Adrenal gland (tissue), 5 donors: Measurements from ENCODE around the gene THSD4.

Source experiments
- POLR2A ChIP-seq, 2 donors: fragments of 450-650 bp; IDR thresholded peaks; one replicate each; pipeline ENCODE4 v1.6.1; 2017; ENCODE audit warnings: antibody characterized with exemption in 2 of 2, mild to moderate bottlenecking in 2 of 2, moderate library complexity in 1 of 2
- TF ChIP-seq, protein P1 (sequence below), 6 experiments: fragments of 450-650 bp in 4 of 6; fragments of 200-600 bp in 2 of 6; sonication (generic) in 1 of 6; IDR thresholded peaks; 1 replicate in 5 of 6; 2 replicates in 1 of 6; pipeline versions ENCODE4 v1.5.1 to v1.8.0; 2016 to 2021; ENCODE audit warnings: antibody characterized with exemption in 6 of 6, mild to moderate bottlenecking in 2 of 6, moderate library complexity in 1 of 6
- donor health status: DM: no; HTN: no; CAD: no.

DNA sequence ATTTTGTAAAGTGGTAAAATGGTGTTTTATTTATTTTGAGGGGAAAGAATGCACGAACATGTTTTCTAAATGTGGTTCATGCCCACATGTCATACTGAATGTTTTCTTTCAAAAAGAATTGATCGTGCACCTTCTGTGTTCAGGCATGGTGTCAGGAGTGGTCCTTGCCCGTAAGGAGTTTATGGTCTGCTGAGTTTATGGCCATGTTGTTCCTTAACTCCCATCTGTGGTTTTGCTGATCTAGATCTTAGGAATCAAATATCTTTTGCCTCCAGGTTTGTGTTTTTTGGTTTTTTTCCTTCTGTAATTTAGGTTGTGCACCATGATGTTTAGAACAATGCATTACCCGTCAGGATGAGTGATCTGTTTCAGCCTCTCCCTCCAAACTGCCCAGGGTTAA lies 390.7 kb downstream of the THSD4 start:
- TF ChIP-seq POLR2A (IDR thresholded peaks at IDR 0.05), result no peak
- TF ChIP-seq, protein P1, sequence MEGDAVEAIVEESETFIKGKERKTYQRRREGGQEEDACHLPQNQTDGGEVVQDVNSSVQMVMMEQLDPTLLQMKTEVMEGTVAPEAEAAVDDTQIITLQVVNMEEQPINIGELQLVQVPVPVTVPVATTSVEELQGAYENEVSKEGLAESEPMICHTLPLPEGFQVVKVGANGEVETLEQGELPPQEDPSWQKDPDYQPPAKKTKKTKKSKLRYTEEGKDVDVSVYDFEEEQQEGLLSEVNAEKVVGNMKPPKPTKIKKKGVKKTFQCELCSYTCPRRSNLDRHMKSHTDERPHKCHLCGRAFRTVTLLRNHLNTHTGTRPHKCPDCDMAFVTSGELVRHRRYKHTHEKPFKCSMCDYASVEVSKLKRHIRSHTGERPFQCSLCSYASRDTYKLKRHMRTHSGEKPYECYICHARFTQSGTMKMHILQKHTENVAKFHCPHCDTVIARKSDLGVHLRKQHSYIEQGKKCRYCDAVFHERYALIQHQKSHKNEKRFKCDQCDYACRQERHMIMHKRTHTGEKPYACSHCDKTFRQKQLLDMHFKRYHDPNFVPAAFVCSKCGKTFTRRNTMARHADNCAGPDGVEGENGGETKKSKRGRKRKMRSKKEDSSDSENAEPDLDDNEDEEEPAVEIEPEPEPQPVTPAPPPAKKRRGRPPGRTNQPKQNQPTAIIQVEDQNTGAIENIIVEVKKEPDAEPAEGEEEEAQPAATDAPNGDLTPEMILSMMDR (IDR thresholded peaks at IDR 0.05), result no peak
